Hepatocyte (in vitro differentiated cells): ENCODE data around the gene TIE1.

Source experiments
- EZH2 ChIP-seq: fragments of 200-600 bp; sonication (generic); IDR thresholded peaks from 2 replicates; pipeline ENCODE4 v1.6.1; 2016; ENCODE audit warnings: antibody characterized with exemption, mild to moderate bottlenecking, borderline replicate concordance
- TF ChIP-seq, protein P1 (sequence below): fragments of 200-600 bp; sonication (generic); IDR thresholded peaks from 2 replicates; pipeline ENCODE4 v1.5.1; 2016; ENCODE audit warnings: antibody characterized with exemption, mild to moderate bottlenecking; ENCODE audit not compliant: poor library complexity

DNA sequence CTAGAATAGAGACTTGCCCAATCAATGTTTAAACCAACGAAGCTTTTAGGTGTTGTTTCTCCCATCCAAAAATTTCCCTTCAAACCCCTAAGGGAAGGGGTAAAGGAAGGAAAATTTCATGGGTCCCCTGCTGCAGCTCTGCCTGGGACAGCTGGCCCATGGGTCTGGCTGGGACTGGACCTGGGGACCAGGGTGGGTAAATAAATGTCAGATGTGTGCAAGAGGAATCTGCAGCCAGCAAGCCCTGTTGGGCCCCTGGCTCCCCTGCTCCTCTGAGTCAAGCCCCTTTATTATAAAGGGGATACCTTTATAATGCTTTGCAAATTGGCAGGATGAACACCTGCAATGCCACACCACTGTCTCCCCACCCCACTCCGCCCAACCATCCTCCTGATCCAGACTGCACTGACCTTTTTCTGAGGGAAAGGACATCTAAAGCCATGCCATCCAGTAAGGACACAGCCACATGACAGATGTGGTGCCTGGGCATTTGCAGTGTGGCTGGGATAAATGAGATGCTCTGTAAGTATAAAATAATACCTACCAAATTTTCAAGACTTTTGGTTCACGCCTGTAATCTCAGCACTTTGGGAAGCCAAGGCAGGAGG lies 32.9 kb upstream of the TIE1 start:
- TF ChIP-seq, protein P1, sequence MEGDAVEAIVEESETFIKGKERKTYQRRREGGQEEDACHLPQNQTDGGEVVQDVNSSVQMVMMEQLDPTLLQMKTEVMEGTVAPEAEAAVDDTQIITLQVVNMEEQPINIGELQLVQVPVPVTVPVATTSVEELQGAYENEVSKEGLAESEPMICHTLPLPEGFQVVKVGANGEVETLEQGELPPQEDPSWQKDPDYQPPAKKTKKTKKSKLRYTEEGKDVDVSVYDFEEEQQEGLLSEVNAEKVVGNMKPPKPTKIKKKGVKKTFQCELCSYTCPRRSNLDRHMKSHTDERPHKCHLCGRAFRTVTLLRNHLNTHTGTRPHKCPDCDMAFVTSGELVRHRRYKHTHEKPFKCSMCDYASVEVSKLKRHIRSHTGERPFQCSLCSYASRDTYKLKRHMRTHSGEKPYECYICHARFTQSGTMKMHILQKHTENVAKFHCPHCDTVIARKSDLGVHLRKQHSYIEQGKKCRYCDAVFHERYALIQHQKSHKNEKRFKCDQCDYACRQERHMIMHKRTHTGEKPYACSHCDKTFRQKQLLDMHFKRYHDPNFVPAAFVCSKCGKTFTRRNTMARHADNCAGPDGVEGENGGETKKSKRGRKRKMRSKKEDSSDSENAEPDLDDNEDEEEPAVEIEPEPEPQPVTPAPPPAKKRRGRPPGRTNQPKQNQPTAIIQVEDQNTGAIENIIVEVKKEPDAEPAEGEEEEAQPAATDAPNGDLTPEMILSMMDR, result no peak
- TF ChIP-seq EZH2, result no peak
